ENCODE data around the gene MMP19.
"Not testable (repeated sequence)": the region's sequence is repeated elsewhere in the genome, so short reads cannot be mapped to it uniquely, and the experiment has no call there.

The MMP19 gene

GRCh38 chr12:55842681-55843429, at the start of gene MMP19:
Gene MMP19 (minus strand): TSS chr12:55842936. CDS start chr12:55842830, 106 bp downstream.
- DNase-seq, result no peak

- no peak for DNase-seq
These were observed 48.6 kb upstream of the MMP19 start for GRCh38 chr12:55891310-55891709.

GRCh38 chr12:55885113-55885512, 42.4 kb upstream of the MMP19 start:
- DNase-seq, result no peak

GRCh38 chr12:55877824-55878223, 35.1 kb upstream of the MMP19 start:
- DNase-seq, result no peak

GRCh38 chr12:55875704-55876467, 33.1 kb upstream of the MMP19 start:
- DNase-seq, result no peak

- DNase-seq, result no peak
These were observed 31.7 kb upstream of the MMP19 start for GRCh38 chr12:55874443-55874842.

GRCh38 chr12:55866454-55867004, 23.8 kb upstream of the MMP19 start:
- DNase-seq, result not testable (repeated sequence)

- DNase-seq, result no peak
These were observed 22.6 kb upstream of the MMP19 start for GRCh38 chr12:55865327-55865726.

GRCh38 chr12:55862931-55863330, 20.2 kb upstream of the MMP19 start:
- DNase-seq, result not testable (repeated sequence)

GRCh38 chr12:55862286-55862685, 19.6 kb upstream of the MMP19 start:
- no peak for DNase-seq

- DNase-seq, result no peak
These were observed 19.1 kb upstream of the MMP19 start for GRCh38 chr12:55861871-55862270.

GRCh38 chr12:55861396-55861795, 18.7 kb upstream of the MMP19 start:
- DNase-seq, result no peak

- no peak for DNase-seq
These were observed 10.0 kb upstream of the MMP19 start for GRCh38 chr12:55852740-55853139.

GRCh38 chr12:55850893-55851292, 8.2 kb upstream of the MMP19 start:
- no peak for DNase-seq

- DNase-seq, result no peak
These were observed 7.7 kb upstream of the MMP19 start for GRCh38 chr12:55850401-55850800.

GRCh38 chr12:55849616-55850343, 7.0 kb upstream of the MMP19 start:
- no peak for DNase-seq

GRCh38 chr12:55847603-55848291, 5.0 kb upstream of the MMP19 start:
- no peak for DNase-seq

- DNase-seq, result no peak
These were observed 4.3 kb upstream of the MMP19 start for GRCh38 chr12:55847033-55847432.

GRCh38 chr12:55845785-55846496, 3.2 kb upstream of the MMP19 start:
- no peak for DNase-seq

- DNase-seq, result no peak
These were observed 2.6 kb upstream of the MMP19 start for GRCh38 chr12:55845361-55845760.

- DNase-seq, result no peak
These were observed 2.2 kb upstream of the MMP19 start for GRCh38 chr12:55844961-55845360.

- no peak for DNase-seq
These were observed 695 bp upstream of the MMP19 start for GRCh38 chr12:55843431-55843830.
